ENCODE results near the gene TCP10L. TPM values are rescaled to one million over a fixed set of nuclear protein-coding genes. Genes with fewer than 3 reads are reported as not detected.

The TCP10L gene
- total and polyA plus RNA-seq, 2 of the 8 experiments (the other 6 are each of a cell fraction or from before 2014, with no cell fraction given) = 0.45 to 0.99 TPM

DNA sequence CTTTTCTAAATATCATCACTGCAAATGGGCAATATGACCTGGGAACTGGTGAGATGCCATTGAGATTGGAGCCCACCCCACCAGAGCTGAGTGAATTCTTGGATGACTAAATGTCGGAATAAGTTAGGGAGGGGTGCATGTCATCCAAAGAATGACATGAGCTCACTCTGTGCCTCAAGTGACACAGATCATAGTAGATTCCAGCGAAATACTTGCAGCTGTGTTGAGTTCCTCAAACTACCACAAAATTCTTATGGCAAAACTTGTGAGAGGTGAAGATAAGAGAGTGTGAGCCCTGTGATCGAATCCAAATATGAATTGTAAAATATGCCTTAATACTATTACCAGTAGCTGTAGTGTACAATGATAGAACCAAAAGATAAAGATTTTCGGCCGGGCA is 2.3 kb upstream of the TCP10L start:
- H3K27me3 ChIP-seq (replicated peaks in 1 of 4; ENCODE audit: control insufficient read depth in 3 of 4, extremely low read depth in 1 of 4, insufficient read depth in 3 of 4, low read length in 3 of 4) = no peaks in the 10 kb centered on the region; a peak in 1 of 7 replicates
- TF ChIP-seq NRF1 (IDR thresholded peaks at IDR 0.05; ENCODE audit: low read depth, low read length) = no peak
- TF ChIP-seq YY1 (IDR thresholded peaks at IDR 0.05; ENCODE audit: low read depth, low read length) = no peak
- no peak for TF ChIP-seq CREB1 (IDR thresholded peaks at IDR 0.05)
- no peak for TF ChIP-seq RNF2 (IDR thresholded peaks at IDR 0.05; ENCODE audit: borderline replicate concordance, low read depth, low read length, missing control alignments, poor library complexity, severe bottlenecking)
- no peak for TF ChIP-seq GTF2F1 (IDR thresholded peaks at IDR 0.05; ENCODE audit: borderline replicate concordance, low read depth, low read length)
- TF ChIP-seq KDM5A (IDR thresholded peaks at IDR 0.05; ENCODE audit: low read length) = no peak
- TF ChIP-seq HDAC6 (IDR thresholded peaks at IDR 0.05; ENCODE audit: low read depth, low read length) = no peak
- H4K5ac ChIP-seq (ENCODE audit: insufficient read length, low read depth, low read length) = no peak overlapping the region
- no peak overlapping the region for H2BK12ac ChIP-seq (ENCODE audit: low read depth, low read length)
- no peak overlapping the region for H3K27ac ChIP-seq (ENCODE audit: low read depth, low read length)
- no peak overlapping the region for H2BK20ac ChIP-seq (ENCODE audit: low read length)
- no peak overlapping the region for H3K9ac ChIP-seq (replicated peaks in 1 of 4; ENCODE audit: extremely low read depth in 1 of 4, low read depth in 3 of 4, low read length in 3 of 4)
- H3K4me3 ChIP-seq (ENCODE audit: extremely low read depth in 1 of 4, insufficient read depth in 2 of 4, low read depth in 3 of 4, low read length in 4 of 4) = no peak overlapping the region
- H2AFZ ChIP-seq (ENCODE audit: low read length) = no peak overlapping the region
- no peaks in the 10 kb centered on the region for H3K79me2 ChIP-seq (ENCODE audit: control insufficient read depth in 1 of 2, insufficient read depth in 2 of 2, low read length in 2 of 2)
- no peak overlapping the region for H3K18ac ChIP-seq (ENCODE audit: extremely low read depth, low read length)
- FAIRE-seq (no peak), DNase-seq (ENCODE audit: low read depth in 1 of 2, low spot score in 2 of 2) (no peak)
- H3K36me3 ChIP-seq (ENCODE audit: control insufficient read depth in 2 of 4, insufficient read depth in 4 of 4, low read length in 3 of 4) = no peaks in the 10 kb centered on the region
- H4K20me1 ChIP-seq (replicated peaks in 1 of 2; ENCODE audit: control insufficient read depth in 1 of 2, insufficient read depth in 2 of 2, low read length in 2 of 2) = no peaks in the 10 kb centered on the region
- H3K56ac ChIP-seq (replicated peaks; ENCODE audit: insufficient read length, low read depth, low read length) = no peak overlapping the region
- no peak overlapping the region for H2BK120ac ChIP-seq (replicated peaks; ENCODE audit: low read depth, low read length)
- H2BK15ac ChIP-seq (ENCODE audit: low read length) = no peak overlapping the region
- H3K9me3 ChIP-seq (ENCODE audit: insufficient read depth in 2 of 2, low read depth in 1 of 2, low read length in 1 of 2) = no peaks in the 10 kb centered on the region
- no peak overlapping the region for H4K8ac ChIP-seq (ENCODE audit: extremely low read depth, insufficient read depth, low read length)
- ChIA-PET POLR2A (ENCODE audit: partially characterized antibody) (interaction anchor here (1.8 kb wide), 1 partner anchor 12 kb away, joined by 6 read pairs; no protein-coding TSS in a partner anchor), CTCF (ENCODE audit: partially characterized antibody) (interaction anchor here (0.7 to 6.0 kb wide), 8 partner anchors 9 to 328 kb away, joined by 3 to 41 read pairs (median 4); no protein-coding TSS in a partner anchor)
- H3K14ac ChIP-seq (ENCODE audit: insufficient read length) = no peak overlapping the region
- H3K4ac ChIP-seq (replicated peaks; ENCODE audit: insufficient read length, low read depth, low read length) = no peak overlapping the region
- no peak overlapping the region for H2BK5ac ChIP-seq (ENCODE audit: low read depth, low read length)
- H2AK5ac ChIP-seq (ENCODE audit: low read depth, low read length) = no peak overlapping the region
- no peaks in the 10 kb centered on the region for H3K79me1 ChIP-seq (ENCODE audit: low read depth, low read length)
- WGBS, 2 experiments (ENCODE audit: extremely low coverage in 1 of 2, insufficient coverage in 1 of 2, insufficient read length in 1 of 2, insufficient replicate concordance in 2 of 2, low coverage in 1 of 2, low lambda C conversion rate in 2 of 2, missing lambda C conversion rate in 1 of 2) = 92% methylated on average over 5 of the region's 5 CpGs; no CpG with 5 or more reads in 1 of the 2 experiments
- H3K23me2 ChIP-seq (ENCODE audit: low read depth, low read length) = peaks cover 9% of the 10 kb centered on the region; the same call in 1 of the 2 replicates
- H3K23ac ChIP-seq (ENCODE audit: insufficient read length) = no peak overlapping the region
- H3K4me1 ChIP-seq (replicated peaks in 1 of 4; ENCODE audit: control insufficient read depth in 3 of 4, insufficient read depth in 4 of 4, low read length in 3 of 4) = 0 out of 7 replicates have a peak, but pooled peaks cover 0 to 2% (median 0%) of the 10 kb centered on the region in 4 experiments
- no peak overlapping the region for H3K4me2 ChIP-seq (ENCODE audit: insufficient read depth in 1 of 2, low read depth in 2 of 2, low read length in 2 of 2)
- H4K91ac ChIP-seq (replicated peaks; ENCODE audit: insufficient read length, low read length) = no peak overlapping the region

Data from H1 (cell line).